GM12872 (cell line): Measurements from ENCODE around the gene IGSF5.

Experiments
- CTCF ChIP-seq: IDR thresholded peaks from 3 replicates; pipeline ENCODE4 v1.5.1; 2011; ENCODE audit warnings: low read depth, mild to moderate bottlenecking, low read length, moderate library complexity; ENCODE audit not compliant: insufficient read depth

IGSF5 gene

GRCh38 chr21:39849014-39849655 lies 104.2 kb downstream of the IGSF5 start:
- no peak for TF ChIP-seq CTCF

- TF ChIP-seq CTCF: no peak
These were observed 105.3 kb downstream of the IGSF5 start for GRCh38 chr21:39850333-39850732.

GRCh38 chr21:39851002-39851618 lies 106.1 kb downstream of the IGSF5 start:
- no peak for TF ChIP-seq CTCF
